Astrocyte (in vitro differentiated cells and primary cell): ENCODE data around the gene MZT2A.
"Not testable (repeated sequence)": the region's sequence is repeated elsewhere in the genome, so short reads cannot be mapped to it uniquely, and the experiment has no call there.

ENCODE experiments used
- CTCF ChIP-seq: IDR thresholded peaks from 2 replicates; pipeline ENCODE4 v1.5.1; 2011; ENCODE audit warnings: low read depth, mild to moderate bottlenecking, inconsistent platforms, low read length, moderate library complexity; ENCODE audit not compliant: insufficient read depth
- EZH2 ChIP-seq: IDR thresholded peaks from 2 replicates; pipeline ENCODE4 v1.6.1; 2012; ENCODE audit warnings: mild to moderate bottlenecking, low read length, inconsistent platforms; ENCODE audit not compliant: insufficient read depth

GRCh38 chr2:131473266-131473665 is 18.9 kb downstream of the MZT2A start:
- not testable (repeated sequence) for TF ChIP-seq CTCF, EZH2
